ENCODE measurements around the gene CFAP251.

GRCh38 chr12:122052285-122052684 lies 133.9 kb downstream of the CFAP251 start:
- TF ChIP-seq, protein P1, sequence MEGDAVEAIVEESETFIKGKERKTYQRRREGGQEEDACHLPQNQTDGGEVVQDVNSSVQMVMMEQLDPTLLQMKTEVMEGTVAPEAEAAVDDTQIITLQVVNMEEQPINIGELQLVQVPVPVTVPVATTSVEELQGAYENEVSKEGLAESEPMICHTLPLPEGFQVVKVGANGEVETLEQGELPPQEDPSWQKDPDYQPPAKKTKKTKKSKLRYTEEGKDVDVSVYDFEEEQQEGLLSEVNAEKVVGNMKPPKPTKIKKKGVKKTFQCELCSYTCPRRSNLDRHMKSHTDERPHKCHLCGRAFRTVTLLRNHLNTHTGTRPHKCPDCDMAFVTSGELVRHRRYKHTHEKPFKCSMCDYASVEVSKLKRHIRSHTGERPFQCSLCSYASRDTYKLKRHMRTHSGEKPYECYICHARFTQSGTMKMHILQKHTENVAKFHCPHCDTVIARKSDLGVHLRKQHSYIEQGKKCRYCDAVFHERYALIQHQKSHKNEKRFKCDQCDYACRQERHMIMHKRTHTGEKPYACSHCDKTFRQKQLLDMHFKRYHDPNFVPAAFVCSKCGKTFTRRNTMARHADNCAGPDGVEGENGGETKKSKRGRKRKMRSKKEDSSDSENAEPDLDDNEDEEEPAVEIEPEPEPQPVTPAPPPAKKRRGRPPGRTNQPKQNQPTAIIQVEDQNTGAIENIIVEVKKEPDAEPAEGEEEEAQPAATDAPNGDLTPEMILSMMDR (IDR thresholded peaks at IDR 0.05) = no peak
- no peak for TF ChIP-seq POLR2A (IDR thresholded peaks at IDR 0.05)
